Measurements from ENCODE around the gene SPAG9. TPM values are rescaled to one million over a fixed set of nuclear protein-coding genes. Genes with fewer than 3 reads are reported as not detected.

SPAG9 gene, protein sequence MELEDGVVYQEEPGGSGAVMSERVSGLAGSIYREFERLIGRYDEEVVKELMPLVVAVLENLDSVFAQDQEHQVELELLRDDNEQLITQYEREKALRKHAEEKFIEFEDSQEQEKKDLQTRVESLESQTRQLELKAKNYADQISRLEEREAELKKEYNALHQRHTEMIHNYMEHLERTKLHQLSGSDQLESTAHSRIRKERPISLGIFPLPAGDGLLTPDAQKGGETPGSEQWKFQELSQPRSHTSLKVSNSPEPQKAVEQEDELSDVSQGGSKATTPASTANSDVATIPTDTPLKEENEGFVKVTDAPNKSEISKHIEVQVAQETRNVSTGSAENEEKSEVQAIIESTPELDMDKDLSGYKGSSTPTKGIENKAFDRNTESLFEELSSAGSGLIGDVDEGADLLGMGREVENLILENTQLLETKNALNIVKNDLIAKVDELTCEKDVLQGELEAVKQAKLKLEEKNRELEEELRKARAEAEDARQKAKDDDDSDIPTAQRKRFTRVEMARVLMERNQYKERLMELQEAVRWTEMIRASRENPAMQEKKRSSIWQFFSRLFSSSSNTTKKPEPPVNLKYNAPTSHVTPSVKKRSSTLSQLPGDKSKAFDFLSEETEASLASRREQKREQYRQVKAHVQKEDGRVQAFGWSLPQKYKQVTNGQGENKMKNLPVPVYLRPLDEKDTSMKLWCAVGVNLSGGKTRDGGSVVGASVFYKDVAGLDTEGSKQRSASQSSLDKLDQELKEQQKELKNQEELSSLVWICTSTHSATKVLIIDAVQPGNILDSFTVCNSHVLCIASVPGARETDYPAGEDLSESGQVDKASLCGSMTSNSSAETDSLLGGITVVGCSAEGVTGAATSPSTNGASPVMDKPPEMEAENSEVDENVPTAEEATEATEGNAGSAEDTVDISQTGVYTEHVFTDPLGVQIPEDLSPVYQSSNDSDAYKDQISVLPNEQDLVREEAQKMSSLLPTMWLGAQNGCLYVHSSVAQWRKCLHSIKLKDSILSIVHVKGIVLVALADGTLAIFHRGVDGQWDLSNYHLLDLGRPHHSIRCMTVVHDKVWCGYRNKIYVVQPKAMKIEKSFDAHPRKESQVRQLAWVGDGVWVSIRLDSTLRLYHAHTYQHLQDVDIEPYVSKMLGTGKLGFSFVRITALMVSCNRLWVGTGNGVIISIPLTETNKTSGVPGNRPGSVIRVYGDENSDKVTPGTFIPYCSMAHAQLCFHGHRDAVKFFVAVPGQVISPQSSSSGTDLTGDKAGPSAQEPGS (N-terminal part only)
- 45.0 and 62.3 TPM in 2 replicates for total RNA-seq (2014; rRNA removed; shearing (Covaris generic))
- 13.7 and 15.1 TPM in 2 replicates for polyA plus RNA-seq (2016; fragmentation: Nextera tagmentation; extraction: Ambion mirVana)
- long read RNA-seq, partial matches to known transcripts = 4 of 5 reads
- long read RNA-seq, other reads (novel, unspliced or antisense) = 1 of 5 reads

DNA sequence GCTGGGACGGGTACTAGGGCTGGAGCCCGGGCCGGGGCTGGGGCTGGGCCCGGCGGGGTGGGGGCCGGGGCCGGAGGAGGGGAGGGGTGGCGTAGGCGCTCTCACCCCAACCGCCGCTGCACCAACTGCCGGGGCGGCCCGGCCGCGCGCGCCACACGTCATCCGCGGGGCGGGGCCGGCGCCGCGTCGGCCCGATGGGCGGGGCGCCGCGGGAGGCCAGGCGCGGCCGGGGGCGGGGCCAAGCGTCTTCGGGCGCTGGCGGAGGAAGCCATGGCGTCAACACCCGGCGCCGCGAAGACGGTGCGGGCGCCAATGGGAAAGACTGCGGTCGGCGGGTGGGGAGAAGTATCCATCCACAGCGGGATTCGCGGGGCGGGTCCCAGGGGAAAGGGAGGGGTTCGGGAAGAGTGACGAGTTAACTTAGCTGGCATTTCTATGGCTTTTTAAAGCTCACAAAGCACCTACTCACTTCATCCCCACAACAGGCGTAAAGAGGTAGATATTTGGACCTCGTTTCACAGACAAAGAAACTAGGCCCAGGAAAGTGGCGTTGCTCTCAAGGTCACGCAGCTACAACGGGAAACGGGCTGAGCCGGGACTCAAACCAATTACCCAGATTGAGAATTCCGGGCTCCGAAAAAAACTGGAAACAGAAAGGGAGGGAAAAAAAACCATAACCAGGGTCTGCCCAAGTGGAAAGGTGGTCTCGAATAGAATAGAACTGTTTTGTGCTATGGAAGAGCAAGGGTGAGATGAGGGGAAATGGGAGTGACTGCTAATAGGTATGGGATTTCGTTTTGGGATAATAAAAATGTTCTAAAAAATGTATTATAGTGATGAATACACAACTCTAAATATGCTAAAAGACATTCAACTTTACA, at the start of gene SPAG9:
Gene SPAG9 (minus strand): TSS at position 130 of the 881 bp plus-strand sequence. CDS start 212 bp downstream, outside the sequence.
- Histone ChIP-seq H3K4me3 (peak within 1 kb of the TSS; percentile 99), H3K9me2 (ENCODE audit: insufficient read depth) (no peaks in the 10 kb centered on the region), H3K36me3 (ENCODE audit: insufficient read depth) (no peaks in the 10 kb centered on the region), H3K27ac (ENCODE audit: low read depth) (peak within 1 kb of the TSS; percentile 98), H3K27me3 (ENCODE audit: insufficient read depth) (no peaks in the 10 kb centered on the region), H3F3A (replicated peaks; ENCODE audit: low read depth) (no peaks in the 10 kb centered on the region; the same call in 1 of the 2 replicates), H3K4me1 (ENCODE audit: insufficient read depth) (peaks cover 20% of the 10 kb centered on the region), H3K79me2 (replicated peaks; ENCODE audit: insufficient read depth) (peaks cover 38% of the 10 kb centered on the region), H4K20me1 (replicated peaks; ENCODE audit: insufficient read depth) (peaks cover 13% of the 10 kb centered on the region), H2AFZ (peak within 1 kb of the TSS; percentile 84), H3K4me2 (peak within 1 kb of the TSS; percentile 88)
- ATAC-seq (peak; percentile 75), DNase-seq (ENCODE audit: low spot score) (peak; percentile 96)
- Mint-ChIP-seq H3K4me1 (peaks cover 20% of the 10 kb centered on the region), H3K27me3 (ENCODE audit: insufficient read depth, low read depth, poor library complexity) (peaks cover 1% of the 10 kb centered on the region), H3K9me3 (no peaks in the 10 kb centered on the region), H3K4me3 (peak within 1 kb of the TSS; percentile 95), H3K36me3 (ENCODE audit: low read depth) (no peaks in the 10 kb centered on the region), H3K27ac (peak within 1 kb of the TSS; percentile 100)
- TF ChIP-seq POLR2AphosphoS5 (IDR thresholded peaks at IDR 0.05; ENCODE audit: low read depth) = peak; percentile 41
- TF ChIP-seq JUNB (IDR thresholded peaks at IDR 0.05; ENCODE audit: unreplicated experiment) = no peak
- TF ChIP-seq, protein P1, sequence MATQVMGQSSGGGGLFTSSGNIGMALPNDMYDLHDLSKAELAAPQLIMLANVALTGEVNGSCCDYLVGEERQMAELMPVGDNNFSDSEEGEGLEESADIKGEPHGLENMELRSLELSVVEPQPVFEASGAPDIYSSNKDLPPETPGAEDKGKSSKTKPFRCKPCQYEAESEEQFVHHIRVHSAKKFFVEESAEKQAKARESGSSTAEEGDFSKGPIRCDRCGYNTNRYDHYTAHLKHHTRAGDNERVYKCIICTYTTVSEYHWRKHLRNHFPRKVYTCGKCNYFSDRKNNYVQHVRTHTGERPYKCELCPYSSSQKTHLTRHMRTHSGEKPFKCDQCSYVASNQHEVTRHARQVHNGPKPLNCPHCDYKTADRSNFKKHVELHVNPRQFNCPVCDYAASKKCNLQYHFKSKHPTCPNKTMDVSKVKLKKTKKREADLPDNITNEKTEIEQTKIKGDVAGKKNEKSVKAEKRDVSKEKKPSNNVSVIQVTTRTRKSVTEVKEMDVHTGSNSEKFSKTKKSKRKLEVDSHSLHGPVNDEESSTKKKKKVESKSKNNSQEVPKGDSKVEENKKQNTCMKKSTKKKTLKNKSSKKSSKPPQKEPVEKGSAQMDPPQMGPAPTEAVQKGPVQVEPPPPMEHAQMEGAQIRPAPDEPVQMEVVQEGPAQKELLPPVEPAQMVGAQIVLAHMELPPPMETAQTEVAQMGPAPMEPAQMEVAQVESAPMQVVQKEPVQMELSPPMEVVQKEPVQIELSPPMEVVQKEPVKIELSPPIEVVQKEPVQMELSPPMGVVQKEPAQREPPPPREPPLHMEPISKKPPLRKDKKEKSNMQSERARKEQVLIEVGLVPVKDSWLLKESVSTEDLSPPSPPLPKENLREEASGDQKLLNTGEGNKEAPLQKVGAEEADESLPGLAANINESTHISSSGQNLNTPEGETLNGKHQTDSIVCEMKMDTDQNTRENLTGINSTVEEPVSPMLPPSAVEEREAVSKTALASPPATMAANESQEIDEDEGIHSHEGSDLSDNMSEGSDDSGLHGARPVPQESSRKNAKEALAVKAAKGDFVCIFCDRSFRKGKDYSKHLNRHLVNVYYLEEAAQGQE (IDR thresholded peaks at IDR 0.05; ENCODE audit: unreplicated experiment) = no peak
- TF ChIP-seq NANOG (IDR thresholded peaks at IDR 0.05; ENCODE audit: borderline replicate concordance) = no peak
- TF ChIP-seq, protein P2, sequence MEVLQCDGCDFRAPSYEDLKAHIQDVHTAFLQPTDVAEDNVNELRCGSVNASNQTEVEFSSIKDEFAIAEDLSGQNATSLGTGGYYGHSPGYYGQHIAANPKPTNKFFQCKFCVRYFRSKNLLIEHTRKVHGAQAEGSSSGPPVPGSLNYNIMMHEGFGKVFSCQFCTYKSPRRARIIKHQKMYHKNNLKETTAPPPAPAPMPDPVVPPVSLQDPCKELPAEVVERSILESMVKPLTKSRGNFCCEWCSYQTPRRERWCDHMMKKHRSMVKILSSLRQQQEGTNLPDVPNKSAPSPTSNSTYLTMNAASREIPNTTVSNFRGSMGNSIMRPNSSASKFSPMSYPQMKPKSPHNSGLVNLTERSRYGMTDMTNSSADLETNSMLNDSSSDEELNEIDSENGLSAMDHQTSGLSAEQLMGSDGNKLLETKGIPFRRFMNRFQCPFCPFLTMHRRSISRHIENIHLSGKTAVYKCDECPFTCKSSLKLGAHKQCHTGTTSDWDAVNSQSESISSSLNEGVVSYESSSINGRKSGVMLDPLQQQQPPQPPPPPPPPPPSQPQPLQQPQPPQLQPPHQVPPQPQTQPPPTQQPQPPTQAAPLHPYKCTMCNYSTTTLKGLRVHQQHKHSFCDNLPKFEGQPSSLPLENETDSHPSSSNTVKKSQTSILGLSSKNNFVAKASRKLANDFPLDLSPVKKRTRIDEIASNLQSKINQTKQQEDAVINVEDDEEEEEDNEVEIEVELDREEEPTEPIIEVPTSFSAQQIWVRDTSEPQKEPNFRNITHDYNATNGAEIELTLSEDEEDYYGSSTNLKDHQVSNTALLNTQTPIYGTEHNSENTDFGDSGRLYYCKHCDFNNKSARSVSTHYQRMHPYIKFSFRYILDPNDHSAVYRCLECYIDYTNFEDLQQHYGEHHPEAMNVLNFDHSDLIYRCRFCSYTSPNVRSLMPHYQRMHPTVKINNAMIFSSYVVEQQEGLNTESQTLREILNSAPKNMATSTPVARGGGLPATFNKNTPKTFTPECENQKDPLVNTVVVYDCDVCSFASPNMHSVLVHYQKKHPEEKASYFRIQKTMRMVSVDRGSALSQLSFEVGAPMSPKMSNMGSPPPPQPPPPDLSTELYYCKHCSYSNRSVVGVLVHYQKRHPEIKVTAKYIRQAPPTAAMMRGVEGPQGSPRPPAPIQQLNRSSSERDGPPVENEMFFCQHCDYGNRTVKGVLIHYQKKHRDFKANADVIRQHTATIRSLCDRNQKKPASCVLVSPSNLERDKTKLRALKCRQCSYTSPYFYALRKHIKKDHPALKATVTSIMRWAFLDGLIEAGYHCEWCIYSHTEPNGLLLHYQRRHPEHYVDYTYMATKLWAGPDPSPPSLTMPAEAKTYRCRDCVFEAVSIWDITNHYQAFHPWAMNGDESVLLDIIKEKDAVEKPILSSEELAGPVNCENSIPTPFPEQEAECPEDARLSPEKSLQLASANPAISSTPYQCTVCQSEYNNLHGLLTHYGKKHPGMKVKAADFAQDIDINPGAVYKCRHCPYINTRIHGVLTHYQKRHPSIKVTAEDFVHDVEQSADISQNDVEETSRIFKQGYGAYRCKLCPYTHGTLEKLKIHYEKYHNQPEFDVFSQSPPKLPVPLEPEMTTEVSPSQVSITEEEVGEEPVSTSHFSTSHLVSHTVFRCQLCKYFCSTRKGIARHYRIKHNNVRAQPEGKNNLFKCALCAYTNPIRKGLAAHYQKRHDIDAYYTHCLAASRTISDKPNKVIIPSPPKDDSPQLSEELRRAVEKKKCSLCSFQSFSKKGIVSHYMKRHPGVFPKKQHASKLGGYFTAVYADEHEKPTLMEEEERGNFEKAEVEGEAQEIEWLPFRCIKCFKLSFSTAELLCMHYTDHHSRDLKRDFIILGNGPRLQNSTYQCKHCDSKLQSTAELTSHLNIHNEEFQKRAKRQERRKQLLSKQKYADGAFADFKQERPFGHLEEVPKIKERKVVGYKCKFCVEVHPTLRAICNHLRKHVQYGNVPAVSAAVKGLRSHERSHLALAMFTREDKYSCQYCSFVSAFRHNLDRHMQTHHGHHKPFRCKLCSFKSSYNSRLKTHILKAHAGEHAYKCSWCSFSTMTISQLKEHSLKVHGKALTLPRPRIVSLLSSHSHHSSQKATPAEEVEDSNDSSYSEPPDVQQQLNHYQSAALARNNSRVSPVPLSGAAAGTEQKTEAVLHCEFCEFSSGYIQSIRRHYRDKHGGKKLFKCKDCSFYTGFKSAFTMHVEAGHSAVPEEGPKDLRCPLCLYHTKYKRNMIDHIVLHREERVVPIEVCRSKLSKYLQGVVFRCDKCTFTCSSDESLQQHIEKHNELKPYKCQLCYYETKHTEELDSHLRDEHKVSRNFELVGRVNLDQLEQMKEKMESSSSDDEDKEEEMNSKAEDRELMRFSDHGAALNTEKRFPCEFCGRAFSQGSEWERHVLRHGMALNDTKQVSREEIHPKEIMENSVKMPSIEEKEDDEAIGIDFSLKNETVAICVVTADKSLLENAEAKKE (CRISPR knock-in tag; IDR thresholded peaks at IDR 0.05) = no peak
- no peak for TF ChIP-seq EZH2 (IDR thresholded peaks at IDR 0.05; ENCODE audit: low read depth, unreplicated experiment)
- TF ChIP-seq CREB1 (CRISPR knock-in tag; IDR thresholded peaks at IDR 0.05; ENCODE audit: low read depth) = peak; percentile 93
